ENCODE data around the gene PPP1R18. TPM values are rescaled to one million over a fixed set of nuclear protein-coding genes. Genes with fewer than 3 reads are reported as not detected.

PPP1R18 gene
- 10 to 100 TPM in 2 of 6 donors, 1 to 10 TPM in 4; 5.3 to 27.2 (median 7.8) TPM for total RNA-seq
- 10 to 100 TPM; 25.8 to 27.1 TPM for polyA plus RNA-seq

- Histone ChIP-seq H3K4me1 (peaks cover 3 to 11% (median 6%) of the 10 kb centered on the region in 3 donors), H3K27me3 (no peaks in the 10 kb centered on the region), H3K4me3 (peak within 1 kb of the TSS; percentile 55 to 78 (median 70)), H3K27ac (peak within 1 kb of the TSS; percentile 70 to 93 (median 84)), H3K36me3 (no peaks in the 10 kb centered on the region), H3K9me3 (no peaks in the 10 kb centered on the region)
- intact Hi-C loops (cut with DNase I): no loop called here
- ATAC-seq (peak; percentile 53 to 68 (median 60)), FAIRE-seq (no peak), DNase-seq (peak; percentile 65 to 88 (median 77))
- 5 to 8% methylated on average over 32 to 41 of the region's 41 CpGs for WGBS, 2 donors
- no peak for TF ChIP-seq CTCF (IDR thresholded peaks at IDR 0.05)
Measured at GRCh38 chr6:30686009-30686907, at the start of gene PPP1R18. PPP1R18 (minus strand) TSS chr6:30686645; CDS start chr6:30686018, 627 bp downstream.

GRCh38 chr6:30735668-30736314, 49.3 kb upstream of the PPP1R18 start:
- Histone ChIP-seq H3K4me1 (peaks cover 0 to 29% (median 13%) of the 10 kb centered on the region in 3 donors), H3K27me3 (no peaks in the 10 kb centered on the region), H3K27ac (no peak overlapping the region), H3K36me3 (peaks cover 0 to 22% (median 0%) of the 10 kb centered on the region in 3 donors), H3K9me3 (no peaks in the 10 kb centered on the region), H3K4me3 (no peak overlapping the region)
- FAIRE-seq (no peak), DNase-seq (no peak), ATAC-seq (no peak)
- intact Hi-C loops (cut with DNase I): loop anchor here in 1 of 3 donors (10.0 kb wide), 1 partner anchor 149 kb away; the partner anchor contains the start of gene DDR1
- no peak for TF ChIP-seq CTCF (IDR thresholded peaks at IDR 0.05)
- 90 to 91% methylated on average over 8 of the region's 8 CpGs for whole genome bisulfite sequencing, 2 donors

GRCh38 chr6:30732237-30732943, 45.9 kb upstream of the PPP1R18 start:
- peaks cover 0 to 34% (median 3%) of the 10 kb centered on the region in 3 donors for H3K36me3 ChIP-seq
- no peak for FAIRE-seq
- DNase-seq: no peak

More at GRCh38 chr6:30732237-30732943, 45.9 kb upstream of the PPP1R18 start:
- TF ChIP-seq CTCF (IDR thresholded peaks at IDR 0.05): no peak
- H3K4me3 ChIP-seq: no peak overlapping the region
- H3K27me3 ChIP-seq: no peaks in the 10 kb centered on the region
- no peak for ATAC-seq
- H3K27ac ChIP-seq: no peak overlapping the region
- intact Hi-C loops (cut with DNase I): loop anchor here in 1 of 3 donors (10.0 kb wide), 1 partner anchor 152 kb away; the partner anchor contains the start of gene DDR1
- WGBS, 2 donors: 86 to 91% methylated on average over 12 of the region's 12 CpGs
- peaks cover 0 to 11% (median 3%) of the 10 kb centered on the region in 3 donors for H3K4me1 ChIP-seq
- no peaks in the 10 kb centered on the region for H3K9me3 ChIP-seq

All from pancreas (tissue), 10 donors.